HG03095 (cell line): ENCODE results near the gene DPAGT1.
"Not testable (repeated sequence)": the region's sequence is repeated elsewhere in the genome, so short reads cannot be mapped to it uniquely, and the experiment has no call there.

ENCODE experiments used
- ATAC-seq: cut with Tn5 transposase; IDR thresholded peaks from one replicate; pipeline ENCODE4 v1.9.1; 2021; ENCODE audit warnings: moderate library complexity; ENCODE audit not compliant: unreplicated experiment

The DPAGT1 gene

DNA sequence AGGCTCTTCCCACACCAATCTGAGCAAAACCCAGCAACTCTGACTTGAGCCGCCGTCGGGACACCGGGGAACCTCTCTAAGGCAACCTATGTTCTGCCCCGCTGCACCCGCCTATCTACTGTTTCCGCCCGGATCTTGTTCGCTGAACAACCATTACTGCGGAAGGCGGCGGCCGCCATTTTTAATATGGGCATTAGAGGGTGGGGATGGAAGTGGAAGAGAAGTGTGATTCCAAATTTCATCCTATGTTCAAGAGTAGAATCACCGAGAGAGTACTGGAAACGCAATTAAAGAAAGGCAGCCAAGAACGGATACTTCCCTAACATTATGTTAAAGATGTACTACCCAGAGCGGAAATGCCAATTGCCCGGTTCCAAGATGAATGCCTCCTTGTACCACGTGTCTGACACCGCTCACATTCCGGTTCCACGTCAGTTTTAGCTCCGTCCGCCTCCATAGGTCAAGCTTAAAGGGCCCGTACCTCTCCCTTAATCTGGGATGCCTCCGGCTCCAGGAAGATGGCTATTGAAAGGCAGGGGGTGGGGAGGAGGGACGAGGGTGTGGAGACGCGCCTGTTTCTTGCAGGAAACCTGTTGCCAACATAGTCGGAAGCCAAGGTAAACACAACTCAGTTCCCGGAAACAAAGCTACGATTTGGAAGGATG, at the start of gene DPAGT1:
Gene DPAGT1 (minus strand): TSS at position 95 of the 665 bp plus-strand sequence. CDS start 198 bp downstream, outside the sequence.
- peak; percentile 84 for ATAC-seq

DNA sequence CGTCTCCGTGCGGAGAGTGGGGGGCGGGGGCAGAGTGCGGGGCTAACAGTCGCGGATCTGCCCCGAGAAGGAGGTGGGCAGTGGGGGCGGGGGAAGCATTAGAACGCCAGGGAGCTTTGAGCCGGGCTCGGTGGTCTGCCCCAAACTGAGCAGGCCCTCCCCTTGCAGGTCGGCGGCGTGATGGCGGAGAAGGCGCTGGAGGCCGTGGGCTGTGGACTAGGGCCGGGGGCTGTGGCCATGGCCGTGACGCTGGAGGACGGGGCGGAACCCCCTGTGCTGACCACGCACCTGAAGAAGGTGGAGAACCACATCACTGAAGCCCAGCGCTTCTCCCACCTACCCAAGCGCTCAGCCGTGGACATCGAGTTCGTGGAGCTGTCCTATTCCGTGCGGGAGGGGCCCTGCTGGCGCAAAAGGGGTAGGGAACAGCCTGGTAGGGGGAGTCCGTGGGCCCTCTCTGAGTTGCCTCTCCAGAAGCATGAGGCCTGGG, 48.2 kb upstream of the DPAGT1 start:
- no peak for ATAC-seq

DNA sequence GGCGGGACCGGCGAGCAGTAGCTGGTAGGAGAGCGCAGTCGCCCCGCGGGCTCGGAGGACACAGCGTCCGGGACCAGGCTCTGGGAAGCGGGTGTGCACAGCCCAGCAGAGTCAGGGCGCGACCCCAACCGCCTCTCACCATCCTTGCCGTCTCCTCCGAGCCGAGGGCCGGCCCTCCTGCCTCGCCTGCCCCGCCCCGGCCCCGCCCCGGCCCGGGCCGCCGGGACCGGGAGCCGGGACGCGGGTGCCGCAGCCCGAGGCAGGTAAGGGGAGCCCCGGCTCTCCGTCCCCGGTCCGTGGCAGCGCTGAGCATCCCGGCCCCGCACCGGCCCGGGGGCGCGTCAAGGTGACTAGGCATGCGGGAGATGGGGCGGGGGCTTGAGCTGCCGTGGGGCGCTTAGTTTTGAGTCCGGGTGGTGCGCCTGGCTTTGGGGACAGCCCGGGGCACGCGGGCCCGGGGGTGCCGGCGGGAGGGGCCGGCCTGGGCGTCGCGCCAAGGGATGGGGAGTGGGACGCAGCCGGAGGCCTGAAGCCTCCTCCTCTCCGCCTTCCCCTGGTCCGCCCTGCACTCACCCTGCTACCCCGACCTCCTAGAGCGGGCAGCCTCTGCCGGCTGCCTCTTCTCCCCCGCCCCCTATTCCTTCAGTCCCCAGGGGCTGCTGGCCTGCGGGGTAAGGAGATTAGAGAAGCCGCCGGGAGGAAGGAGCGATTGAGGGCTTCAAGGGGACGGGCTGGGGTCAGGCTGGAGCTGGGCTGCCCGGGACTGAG, 47.5 kb upstream of the DPAGT1 start, which contains the start of gene ABCG4:
Gene ABCG4 (plus strand): TSS at position 35 of the 768 bp plus-strand sequence. CDS start 914 bp downstream, outside the sequence.
- ATAC-seq: no peak

DNA sequence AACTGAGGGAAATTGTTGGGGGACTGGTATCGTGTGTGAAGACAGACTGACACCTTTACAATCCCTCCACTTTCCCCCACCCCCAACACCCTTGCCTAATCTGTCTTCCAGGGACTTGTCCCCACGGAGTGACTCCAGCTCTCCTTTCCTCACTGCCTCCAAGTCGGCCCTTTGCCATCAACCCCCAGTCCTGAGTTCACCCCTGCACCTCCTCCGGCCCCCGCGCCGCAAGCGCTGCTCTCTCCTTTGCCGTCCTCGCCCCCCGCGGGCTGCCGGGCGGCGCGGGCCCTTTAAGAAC, 47.0 kb upstream of the DPAGT1 start:
- ATAC-seq: no peak

DNA sequence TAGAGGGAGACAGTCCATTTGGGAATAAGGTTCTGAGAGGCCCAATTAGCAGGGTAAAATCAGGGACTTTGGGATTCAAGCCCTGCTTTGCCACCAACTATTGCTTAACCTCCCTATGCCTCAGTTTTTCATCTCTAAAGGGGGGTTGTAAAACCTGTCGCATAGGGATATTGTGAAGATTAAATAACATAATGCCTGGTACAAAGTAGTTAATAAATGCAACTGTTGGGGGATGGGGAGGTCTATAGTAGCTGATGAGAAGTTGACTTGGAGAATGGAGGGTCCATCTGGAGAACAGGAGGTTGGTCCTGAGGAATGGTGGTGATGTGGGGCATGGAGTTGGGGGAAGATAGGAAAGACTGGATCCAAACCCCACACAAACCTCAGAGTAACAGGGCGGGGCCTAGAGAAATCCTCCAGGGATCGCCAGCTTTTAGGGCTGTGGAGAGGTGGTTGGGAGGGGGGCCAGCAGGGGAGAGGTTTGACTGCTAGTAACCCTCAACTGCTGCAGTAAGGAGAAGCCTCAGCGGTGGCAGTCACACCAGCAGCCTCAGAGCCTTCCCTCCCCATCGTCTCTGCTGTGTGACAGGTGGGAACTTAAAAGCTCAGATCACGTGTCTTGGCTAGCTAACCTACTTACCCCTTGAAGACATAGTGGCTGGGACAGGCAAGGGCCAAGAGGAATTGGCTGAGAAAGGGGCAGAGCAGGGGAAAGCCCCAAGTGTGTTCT, 46.1 kb upstream of the DPAGT1 start:
- ATAC-seq: no peak

DNA sequence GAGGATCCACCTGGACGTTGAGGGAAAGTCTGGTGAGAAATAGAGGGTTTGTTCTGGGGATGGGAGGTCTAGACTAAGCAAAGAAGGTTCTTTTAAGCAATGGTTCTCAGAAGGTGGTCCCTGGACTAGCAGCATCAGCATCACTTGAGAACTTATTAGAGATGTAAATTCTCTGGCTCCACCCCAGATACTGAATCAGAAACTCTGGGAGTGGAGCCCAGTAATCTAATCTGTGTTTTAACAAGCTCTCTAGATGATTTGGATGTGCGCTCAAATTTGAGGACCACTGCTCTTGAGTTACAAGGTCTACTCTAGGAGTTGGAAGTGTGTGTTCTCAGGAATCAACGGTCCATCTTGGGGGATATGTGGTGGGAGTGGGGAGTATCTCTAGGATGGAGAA, 43.9 kb upstream of the DPAGT1 start:
- ATAC-seq: no peak

DNA sequence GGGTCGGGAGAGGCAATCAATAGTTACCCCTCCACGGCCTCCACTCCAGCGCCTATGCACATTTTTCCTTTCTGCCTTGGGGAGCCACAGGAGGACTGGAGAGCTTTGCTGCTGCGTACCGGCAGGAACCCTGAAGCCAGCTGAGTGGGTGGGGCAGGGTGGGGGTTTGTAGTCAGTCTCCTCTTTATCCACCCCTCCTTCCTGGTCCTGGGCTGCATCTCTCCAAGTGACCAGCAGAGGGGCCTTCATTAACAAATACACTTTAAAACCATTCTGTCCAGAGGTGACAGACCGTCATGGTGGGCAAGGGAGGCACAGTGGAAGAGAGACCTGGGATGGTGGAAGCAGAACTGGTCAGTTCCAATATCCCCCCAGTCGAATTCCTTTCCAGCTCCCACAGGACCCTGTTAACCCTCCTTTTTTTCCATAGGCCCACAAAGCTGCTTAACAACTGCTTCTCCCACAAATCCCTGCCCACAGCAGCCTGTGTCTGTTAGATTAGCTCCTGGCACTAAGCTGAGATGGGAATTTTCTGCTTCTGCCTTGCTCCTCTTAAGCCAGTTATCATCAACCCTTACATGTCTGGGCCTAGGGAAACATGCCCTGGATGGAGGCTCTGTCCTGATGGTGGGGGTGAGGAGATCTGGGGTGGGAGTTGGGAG, 43.3 kb upstream of the DPAGT1 start:
- no peak for ATAC-seq

DNA sequence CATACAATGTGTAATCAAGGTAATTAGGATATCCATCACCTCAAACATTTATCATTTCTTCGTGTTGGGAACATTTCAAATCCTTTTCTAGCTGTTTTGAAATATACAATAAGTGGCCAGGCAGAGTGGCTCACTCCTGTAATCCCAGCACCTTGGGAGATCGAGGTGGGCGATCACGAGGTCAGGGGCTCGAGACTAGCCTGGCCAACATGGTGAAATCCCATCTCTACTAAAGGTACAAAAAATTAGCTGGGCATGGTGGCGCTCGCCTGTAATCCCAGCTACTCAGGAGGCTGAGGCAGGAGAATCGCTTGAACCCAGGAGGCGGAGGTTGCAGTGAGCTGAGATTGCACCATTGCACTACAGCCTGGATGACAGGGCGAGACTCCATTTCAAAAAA, 37.6 kb upstream of the DPAGT1 start:
- ATAC-seq: not testable (repeated sequence)

DNA sequence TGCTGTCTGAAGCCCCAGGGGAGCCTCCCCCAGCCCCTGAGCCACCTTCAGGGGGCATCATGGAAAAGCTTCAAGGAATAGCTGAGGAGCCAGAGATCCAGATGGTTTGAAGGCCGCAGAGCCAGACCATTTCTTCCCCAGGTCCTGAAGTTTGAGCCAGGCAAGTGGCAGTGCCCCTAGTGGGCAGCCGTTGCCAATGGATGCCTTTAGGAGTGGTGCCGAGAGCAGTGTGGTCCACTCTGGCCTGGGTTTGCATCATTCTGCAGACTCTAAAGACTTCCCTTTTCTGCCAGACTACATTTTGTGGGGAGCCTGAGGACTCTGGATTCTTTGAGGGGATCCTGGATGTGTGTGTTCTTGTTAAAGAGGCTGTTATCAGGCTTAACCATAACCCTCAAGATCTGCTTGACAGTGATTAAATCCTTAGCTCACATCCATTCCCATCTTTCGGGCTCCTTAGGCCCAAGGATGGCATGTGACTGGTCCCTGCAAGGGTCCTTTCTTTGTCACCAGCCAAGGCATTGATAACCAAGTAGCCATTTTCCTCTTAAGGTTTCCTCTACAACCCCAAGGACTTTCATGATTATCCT, 32.8 kb upstream of the DPAGT1 start:
- no peak for ATAC-seq

DNA sequence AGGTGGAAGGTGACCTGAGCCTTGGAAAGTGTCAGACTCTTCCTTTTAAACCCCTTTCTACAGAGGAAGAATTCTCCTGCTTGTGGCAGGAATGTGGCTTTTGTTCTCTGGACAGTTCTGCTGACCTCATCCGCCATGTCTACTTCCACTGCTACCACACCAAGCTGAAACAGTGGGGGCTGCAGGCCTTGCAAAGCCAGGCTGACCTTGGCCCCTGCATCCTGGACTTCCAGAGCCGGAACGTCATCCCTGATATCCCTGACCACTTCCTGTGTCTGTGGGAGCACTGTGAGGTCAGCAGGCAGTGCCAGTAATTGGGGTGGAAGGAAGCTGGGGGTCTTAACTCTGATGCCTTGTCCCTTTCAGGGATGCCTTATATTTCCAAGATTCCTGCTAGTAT, 29.0 kb upstream of the DPAGT1 start:
- no peak for ATAC-seq

DNA sequence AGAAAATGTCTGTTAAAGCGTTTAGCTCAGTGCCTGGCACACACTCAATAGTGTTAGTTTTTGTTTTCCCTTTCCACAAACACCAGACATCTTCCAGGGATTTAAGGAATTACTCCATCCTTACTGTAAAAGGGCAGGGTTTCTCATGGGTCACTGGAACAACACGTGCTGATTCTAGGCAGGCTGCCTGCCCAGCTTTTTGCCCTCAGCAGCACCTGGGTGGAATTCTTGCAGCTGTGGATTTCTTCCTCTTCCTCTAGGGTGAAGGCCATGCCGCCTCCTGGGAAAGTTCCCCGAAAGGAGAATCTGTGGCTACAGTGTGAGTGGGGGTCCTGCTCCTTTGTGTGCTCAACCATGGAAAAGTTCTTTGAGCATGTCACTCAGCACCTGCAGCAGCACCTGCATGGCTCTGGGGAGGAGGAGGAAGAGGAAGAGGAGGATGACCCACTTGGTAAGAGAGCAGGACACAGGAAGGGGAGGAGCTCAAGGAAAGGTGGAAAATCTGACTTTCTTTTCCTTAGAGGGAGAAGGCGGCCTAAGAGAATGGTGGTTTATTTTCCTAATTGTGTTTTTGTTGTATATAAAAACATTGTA, 25.1 kb upstream of the DPAGT1 start:
- ATAC-seq: no peak

DNA sequence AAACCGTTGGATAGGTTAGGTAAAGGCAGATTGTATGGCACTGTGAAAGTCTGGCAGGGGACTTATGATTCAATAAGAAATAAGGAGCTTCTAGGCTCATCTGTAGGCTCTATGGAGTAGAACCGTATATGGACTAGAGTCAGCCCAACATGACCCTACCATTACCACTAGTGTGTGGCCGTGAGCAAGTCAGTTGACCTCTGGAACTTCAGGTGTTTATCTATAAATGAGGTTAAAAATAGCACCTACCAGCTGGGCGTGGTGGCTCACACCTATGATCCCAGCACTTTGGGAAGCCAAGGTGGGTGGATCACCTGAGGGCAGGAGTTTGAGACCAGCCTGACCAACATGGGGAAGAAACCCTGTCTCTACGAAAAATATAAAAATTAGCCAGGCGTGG, 24.2 kb upstream of the DPAGT1 start:
- ATAC-seq: no peak

DNA sequence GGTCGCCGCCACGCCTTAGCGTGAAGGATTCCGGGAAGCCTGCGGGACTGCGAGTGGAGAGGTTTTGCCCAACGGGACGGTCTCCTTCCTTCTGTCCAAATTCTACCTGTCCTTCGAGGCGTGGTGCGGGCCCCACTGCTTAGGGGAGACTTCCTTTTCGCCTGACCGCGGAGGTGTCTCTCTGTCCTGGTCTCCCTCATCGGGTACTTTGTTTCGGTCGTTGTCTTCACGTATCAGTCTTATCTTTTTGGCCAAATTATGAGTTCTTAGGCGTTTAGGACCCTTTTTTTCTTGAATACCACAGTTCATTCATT, 20.1 kb upstream of the DPAGT1 start:
- ATAC-seq: peak; percentile 19

DNA sequence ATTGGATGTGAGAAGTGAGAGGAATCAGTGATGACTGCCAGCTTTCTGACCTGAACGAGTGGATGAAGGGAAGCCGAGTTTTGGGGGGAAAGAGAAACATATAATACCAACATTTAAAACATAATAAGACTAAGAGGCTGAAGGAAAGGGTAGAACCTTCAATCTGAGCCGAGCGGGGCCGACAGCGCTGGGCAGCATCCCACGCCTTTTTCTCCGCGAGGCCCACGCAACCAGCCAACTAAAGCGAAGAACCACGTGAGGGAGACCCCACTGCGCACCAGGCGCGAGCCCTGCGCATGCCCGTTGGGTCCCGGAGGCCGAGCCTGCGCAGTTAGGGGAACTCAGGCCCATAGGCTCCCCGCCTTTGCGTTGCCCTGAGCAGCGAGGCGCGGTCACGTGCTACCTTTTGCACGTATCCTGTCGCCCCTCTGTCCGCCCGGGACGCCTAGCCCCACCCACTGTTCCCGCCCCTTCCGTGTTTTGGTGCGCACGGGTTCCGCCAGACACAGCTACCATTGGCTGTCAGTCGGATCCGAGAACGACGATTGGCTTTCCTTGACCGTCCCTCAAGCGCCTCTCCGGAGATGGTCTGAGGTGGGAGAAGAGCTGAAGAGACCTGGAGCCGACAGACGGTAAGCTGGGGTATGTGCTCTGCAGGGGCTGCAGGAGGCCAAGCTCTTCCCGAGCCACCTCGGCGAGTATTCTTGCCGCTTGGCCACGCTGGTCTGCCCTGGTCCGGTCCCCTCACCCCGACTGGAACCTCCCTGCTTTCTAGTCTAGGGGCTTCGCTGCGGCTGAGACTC, 19.6 kb upstream of the DPAGT1 start, which contains the start of gene HINFP:
Gene HINFP (plus strand): TSS at position 573 of the 803 bp plus-strand sequence. CDS start 5,365 bp downstream, outside the sequence.
- peak; percentile 94 for ATAC-seq

DNA sequence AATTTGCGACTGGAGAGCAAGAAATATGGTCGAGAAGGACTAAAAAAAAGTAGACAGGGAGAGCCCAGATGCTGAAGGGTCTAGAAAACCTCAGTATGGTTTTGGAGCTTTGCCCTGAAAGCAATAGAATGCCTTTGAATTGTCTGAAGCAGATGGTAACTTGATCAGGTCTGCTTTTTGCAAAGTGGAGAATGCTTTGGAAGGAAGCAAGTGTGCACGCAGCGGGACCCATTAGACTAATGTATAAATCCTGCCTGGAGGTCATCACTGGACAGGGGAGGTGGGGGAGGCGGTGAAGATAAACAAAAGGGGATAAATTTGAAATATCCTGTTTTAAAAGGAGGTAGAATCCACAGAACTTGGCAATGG, 19.0 kb upstream of the DPAGT1 start:
- no peak for ATAC-seq

DNA sequence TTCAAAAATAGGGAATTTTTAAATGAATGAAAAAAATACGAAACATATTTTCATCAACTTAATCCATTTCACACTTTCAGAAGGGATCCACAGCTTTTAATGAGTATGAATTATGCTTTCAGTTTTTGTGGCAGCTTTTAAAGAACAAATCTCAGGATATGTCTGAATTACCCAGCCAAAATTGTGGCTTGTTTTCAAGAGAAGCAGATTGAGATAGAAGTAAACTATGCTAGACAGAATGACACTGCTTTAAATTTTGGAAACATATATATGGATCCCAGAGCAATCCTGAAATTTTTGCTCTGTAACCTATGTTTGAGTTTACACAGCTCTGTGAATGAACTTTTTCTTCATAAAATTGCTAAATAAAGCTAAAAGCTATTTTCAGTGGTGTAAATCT, 17.3 kb upstream of the DPAGT1 start:
- no peak for ATAC-seq

DNA sequence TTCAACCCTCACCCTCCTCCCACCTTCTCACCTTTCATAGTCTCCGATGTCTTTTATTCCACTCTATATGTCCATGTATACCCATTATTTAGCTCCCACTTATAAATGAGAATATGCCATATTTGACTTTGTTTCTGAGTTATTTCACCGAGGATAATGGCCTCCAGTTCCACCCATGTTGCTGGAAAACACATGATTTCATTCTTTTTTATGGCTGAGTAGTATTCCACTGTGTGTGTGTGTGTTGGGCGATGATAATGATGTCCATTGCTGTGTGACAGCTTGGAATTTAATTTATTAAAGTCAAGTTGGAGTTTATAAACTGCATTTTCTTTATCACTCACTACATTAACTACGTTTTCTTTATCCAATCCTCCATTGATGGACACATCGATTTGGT, 16.6 kb upstream of the DPAGT1 start:
- no peak for ATAC-seq

DNA sequence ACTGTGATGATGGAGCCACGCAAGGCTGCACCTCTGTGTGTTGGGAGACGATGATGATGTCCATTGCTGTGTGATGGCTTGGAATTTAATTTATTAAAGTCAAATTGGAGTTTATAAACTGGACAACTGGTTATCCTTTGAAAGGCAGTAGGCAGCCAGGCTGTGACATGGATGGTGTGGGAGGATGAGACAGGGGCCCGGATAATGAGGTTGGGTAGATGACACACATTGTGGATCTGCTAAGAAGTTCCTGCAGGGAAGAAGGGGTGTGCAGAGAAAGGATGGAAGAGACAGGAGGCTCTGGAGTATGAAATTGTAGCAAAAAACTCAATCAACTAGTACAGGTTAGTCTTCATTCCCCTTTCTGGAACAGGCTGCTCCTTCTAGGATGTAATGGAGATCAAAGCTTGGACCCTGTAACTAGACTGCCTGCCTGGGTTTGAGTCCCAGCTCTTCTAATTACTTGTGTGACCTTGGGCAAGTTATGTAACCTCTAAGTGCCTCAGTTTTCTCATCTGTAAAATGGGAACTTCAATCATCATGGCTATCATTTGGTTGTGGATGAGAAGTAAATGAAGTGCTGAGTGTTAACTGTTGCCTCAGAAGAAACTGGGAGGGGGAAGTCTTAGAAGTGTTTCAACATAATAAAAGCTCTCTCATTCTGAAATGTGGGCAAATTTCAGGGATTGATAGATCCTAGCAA, 15.5 kb upstream of the DPAGT1 start:
- no peak for ATAC-seq

DNA sequence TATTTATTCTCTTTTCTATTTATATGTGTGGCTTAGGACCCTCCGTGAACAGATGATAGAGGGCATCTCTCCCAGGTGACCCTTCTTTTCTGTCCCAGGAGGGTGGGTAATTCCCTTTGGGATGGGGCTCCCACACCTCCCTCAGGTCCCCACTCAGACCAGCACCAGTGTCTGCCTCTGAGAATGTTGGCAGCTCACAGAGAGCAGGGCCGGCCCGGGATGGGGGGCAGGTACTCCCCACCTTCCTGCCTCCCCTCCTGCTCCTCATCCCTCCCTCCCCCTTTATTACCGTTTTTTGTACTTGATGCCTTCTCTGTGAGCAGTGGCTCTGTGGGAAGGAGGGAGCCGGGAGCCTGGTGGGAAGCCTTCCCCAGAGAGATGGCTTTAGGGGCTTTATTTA, 14.9 kb upstream of the DPAGT1 start:
- no peak for ATAC-seq
